ENCODE results near the gene NEU4.
"Not testable (repeated sequence)": the region's sequence is repeated elsewhere in the genome, so short reads cannot be mapped to it uniquely, and the experiment has no call there.

The NEU4 gene

GRCh38 chr2:241798631-241799521, 10.1 kb upstream of the NEU4 start:
- DNase-seq (ENCODE audit: low spot score) = peak; percentile 43

- no peak for DNase-seq (ENCODE audit: low spot score)
Observed at GRCh38 chr2:241799522-241800197, 9.3 kb upstream of the NEU4 start.

GRCh38 chr2:241800198-241800903, 8.6 kb upstream of the NEU4 start:
- DNase-seq (ENCODE audit: low spot score) = not testable (repeated sequence)

GRCh38 chr2:241801611-241802420, 7.2 kb upstream of the NEU4 start:
- peak; percentile 63 for DNase-seq (ENCODE audit: low spot score)

- peak; percentile 47 for DNase-seq (ENCODE audit: low spot score)
Observed at GRCh38 chr2:241802421-241803318, 6.3 kb upstream of the NEU4 start.

GRCh38 chr2:241803387-241804325, 5.3 kb upstream of the NEU4 start:
- peak; percentile 49 for DNase-seq (ENCODE audit: low spot score)

GRCh38 chr2:241804326-241805229, 4.4 kb upstream of the NEU4 start:
- peak; percentile 52 for DNase-seq (ENCODE audit: low spot score)

GRCh38 chr2:241806217-241806616, 2.8 kb upstream of the NEU4 start:
- peak; percentile 55 for DNase-seq (ENCODE audit: low spot score)

- DNase-seq (ENCODE audit: low spot score) = peak; percentile 51
Observed at GRCh38 chr2:241808051-241808720, 807 bp upstream of the NEU4 start.

GRCh38 chr2:241809383-241810306, 652 bp downstream of the NEU4 start:
- DNase-seq (ENCODE audit: low spot score) = peak; percentile 55

GRCh38 chr2:241810307-241811200, 1.6 kb downstream of the NEU4 start:
- DNase-seq (ENCODE audit: low spot score) = peak; percentile 48

- DNase-seq (ENCODE audit: low spot score) = peak; percentile 47
Observed at GRCh38 chr2:241811201-241811951, 2.4 kb downstream of the NEU4 start.

- DNase-seq (ENCODE audit: low spot score) = peak; percentile 31
Observed at GRCh38 chr2:241811952-241812729, 3.1 kb downstream of the NEU4 start.

Measured in ecto neural progenitor cell (in vitro differentiated cells).